Neural progenitor cell (in vitro differentiated cells): ENCODE results near the gene NAA25. TPM values are rescaled to one million over a fixed set of nuclear protein-coding genes. Genes with fewer than 3 reads are reported as not detected.

ENCODE experiments used
- DNase-seq: peaks from one replicate; pipeline ENCODE4 v3.0.0-alpha.2; 2016; ENCODE audit warnings: low spot score
- H2AFZ ChIP-seq: fragments of 200-600 bp; sonication (generic); replicated peaks from 2 replicates; pipeline ENCODE4 v1.6.1; 2016; ENCODE audit warnings: antibody characterized with exemption
- H3F3A ChIP-seq: fragments of 200-600 bp; sonication (generic); 2 replicates; pipeline ENCODE4 v1.6.1; 2016; ENCODE audit warnings: antibody characterized with exemption, low read depth
- H3K27ac ChIP-seq: fragments of 200-600 bp; sonication (generic); 2 replicates; pipeline ENCODE4 v1.5.1; 2016; ENCODE audit warnings: mild to moderate bottlenecking
- H3K27me3 ChIP-seq: fragments of 200-600 bp; sonication (generic); 2 replicates; pipeline ENCODE4 v1.6.1; 2016; ENCODE audit warnings: mild to moderate bottlenecking, moderate library complexity
- H3K36me3 ChIP-seq: fragments of 200-600 bp; sonication (generic); 2 replicates; pipeline ENCODE4 v1.5.1; 2016
- H3K4me1 ChIP-seq: fragments of 200-600 bp; sonication (generic); 2 replicates; pipeline ENCODE4 v1.6.1; 2016; ENCODE audit warnings: mixed run types
- H3K4me2 ChIP-seq: fragments of 200-600 bp; sonication (generic); 2 replicates; pipeline ENCODE4 v1.6.1; 2016
- H3K4me3 ChIP-seq: fragments of 200-600 bp; sonication (generic); 2 replicates; pipeline ENCODE4 v1.5.1; 2016
- H3K79me2 ChIP-seq: fragments of 200-600 bp; sonication (generic); 2 replicates; pipeline ENCODE4 v1.6.1; 2016; ENCODE audit warnings: low read depth
- H3K9ac ChIP-seq: fragments of 200-600 bp; sonication (generic); 2 replicates; pipeline ENCODE4 v1.6.1; 2016
- H3K9me3 ChIP-seq: fragments of 200-600 bp; sonication (generic); 2 replicates; pipeline ENCODE4 v1.5.1; 2016; ENCODE audit warnings: low read depth
- H4K20me1 ChIP-seq: fragments of 200-600 bp; sonication (generic); 2 replicates; pipeline ENCODE4 v1.6.1; 2016; ENCODE audit warnings: low read depth
- H3K27ac Mint-ChIP-seq: 3 replicates; pipeline ENCODE4 v1.8.0; 2021; ENCODE audit warnings: mixed read lengths
- H3K27me3 Mint-ChIP-seq: 2 replicates; pipeline ENCODE4 v1.8.0; 2022; ENCODE audit warnings: low read depth, mild to moderate bottlenecking, inconsistent platforms, moderate library complexity, mixed read lengths; ENCODE audit not compliant: insufficient read depth
- H3K36me3 Mint-ChIP-seq: 3 replicates; pipeline ENCODE4 v1.8.0; 2021; ENCODE audit warnings: mixed read lengths
- H3K4me1 Mint-ChIP-seq: 3 replicates; pipeline ENCODE4 v1.8.0; 2021; ENCODE audit warnings: mixed read lengths
- H3K4me3 Mint-ChIP-seq: 3 replicates; pipeline ENCODE4 v1.8.0; 2021; ENCODE audit warnings: mild to moderate bottlenecking, moderate library complexity, mixed read lengths
- H3K9me3 Mint-ChIP-seq: 3 replicates; pipeline ENCODE4 v1.8.0; 2020; ENCODE audit warnings: mixed read lengths
- EZH2 ChIP-seq: fragments of 200-600 bp; sonication (generic); IDR thresholded peaks from 2 replicates; pipeline ENCODE4 v1.6.1; 2017; ENCODE audit warnings: antibody characterized with exemption, mild to moderate bottlenecking, moderate library complexity
- EZH2phosphoT487 ChIP-seq: fragments of 200-600 bp; sonication (generic); IDR thresholded peaks from 2 replicates; pipeline ENCODE4 v1.6.1; 2017; ENCODE audit warnings: antibody characterized with exemption
- total RNA-seq: library from RNA; depleted of rRNA; stranded (reverse); fragments of >200 nt; gene quantifications from 2 replicates; pipeline ENCODE4 v1.2.3, GENCODE V29; 2015; ENCODE audit warnings: low replicate concordance
- TF ChIP-seq, protein P1 (sequence below): fragments of 200-600 bp; sonication (generic); IDR thresholded peaks from 2 replicates; pipeline ENCODE4 v1.5.1; 2017; ENCODE audit warnings: antibody characterized with exemption, mild to moderate bottlenecking

The NAA25 gene
- total RNA-seq, 1 donor from 2014 or later, result 40.7 TPM

DNA sequence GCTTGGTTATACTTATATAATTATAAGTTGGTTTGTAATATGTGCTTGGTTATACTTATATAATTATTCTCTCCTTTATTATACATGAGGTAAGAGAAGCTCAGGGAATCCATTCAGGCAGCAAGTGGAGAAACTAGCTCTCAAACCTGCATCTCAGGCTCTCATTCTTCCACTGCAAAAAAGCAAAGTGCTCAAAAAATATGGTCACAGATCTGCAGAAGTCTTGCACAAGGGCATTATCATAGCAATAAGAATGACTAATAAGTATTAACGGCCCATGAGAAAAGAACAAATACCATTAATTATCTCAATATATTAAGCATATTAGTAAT lies 16.3 kb upstream of the NAA25 start:
- H3K27ac ChIP-seq, result no peak overlapping the region
- no peaks in the 10 kb centered on the region for H3K36me3 ChIP-seq
- H2AFZ ChIP-seq, result no peak overlapping the region
- no peaks in the 10 kb centered on the region for H3K36me3 Mint-ChIP-seq
- H3K27me3 ChIP-seq, result no peaks in the 10 kb centered on the region
- peaks cover 10% of the 10 kb centered on the region for H3K27me3 Mint-ChIP-seq
- H3K4me3 ChIP-seq, result no peak overlapping the region
- H3K4me2 ChIP-seq, result peak overlapping the region; percentile 57
- H3K9ac ChIP-seq, result no peak overlapping the region
- peaks cover 30% of the 10 kb centered on the region for H3K79me2 ChIP-seq
- H3K4me1 ChIP-seq, result peaks cover 6% of the 10 kb centered on the region
- no peaks in the 10 kb centered on the region for H3K9me3 Mint-ChIP-seq
- H3K9me3 ChIP-seq, result no peaks in the 10 kb centered on the region
- peaks cover 19% of the 10 kb centered on the region for H3F3A ChIP-seq
- H4K20me1 ChIP-seq, result peaks cover 18% of the 10 kb centered on the region
- DNase-seq, result no peak
- peak overlapping the region; percentile 80 for H3K4me3 Mint-ChIP-seq
- H3K27ac Mint-ChIP-seq, result no peak overlapping the region
- TF ChIP-seq, protein P1, sequence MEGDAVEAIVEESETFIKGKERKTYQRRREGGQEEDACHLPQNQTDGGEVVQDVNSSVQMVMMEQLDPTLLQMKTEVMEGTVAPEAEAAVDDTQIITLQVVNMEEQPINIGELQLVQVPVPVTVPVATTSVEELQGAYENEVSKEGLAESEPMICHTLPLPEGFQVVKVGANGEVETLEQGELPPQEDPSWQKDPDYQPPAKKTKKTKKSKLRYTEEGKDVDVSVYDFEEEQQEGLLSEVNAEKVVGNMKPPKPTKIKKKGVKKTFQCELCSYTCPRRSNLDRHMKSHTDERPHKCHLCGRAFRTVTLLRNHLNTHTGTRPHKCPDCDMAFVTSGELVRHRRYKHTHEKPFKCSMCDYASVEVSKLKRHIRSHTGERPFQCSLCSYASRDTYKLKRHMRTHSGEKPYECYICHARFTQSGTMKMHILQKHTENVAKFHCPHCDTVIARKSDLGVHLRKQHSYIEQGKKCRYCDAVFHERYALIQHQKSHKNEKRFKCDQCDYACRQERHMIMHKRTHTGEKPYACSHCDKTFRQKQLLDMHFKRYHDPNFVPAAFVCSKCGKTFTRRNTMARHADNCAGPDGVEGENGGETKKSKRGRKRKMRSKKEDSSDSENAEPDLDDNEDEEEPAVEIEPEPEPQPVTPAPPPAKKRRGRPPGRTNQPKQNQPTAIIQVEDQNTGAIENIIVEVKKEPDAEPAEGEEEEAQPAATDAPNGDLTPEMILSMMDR, result no peak
- TF ChIP-seq EZH2 (no peak), EZH2phosphoT487 (no peak)
- H3K4me1 Mint-ChIP-seq, result peaks cover 29% of the 10 kb centered on the region

DNA sequence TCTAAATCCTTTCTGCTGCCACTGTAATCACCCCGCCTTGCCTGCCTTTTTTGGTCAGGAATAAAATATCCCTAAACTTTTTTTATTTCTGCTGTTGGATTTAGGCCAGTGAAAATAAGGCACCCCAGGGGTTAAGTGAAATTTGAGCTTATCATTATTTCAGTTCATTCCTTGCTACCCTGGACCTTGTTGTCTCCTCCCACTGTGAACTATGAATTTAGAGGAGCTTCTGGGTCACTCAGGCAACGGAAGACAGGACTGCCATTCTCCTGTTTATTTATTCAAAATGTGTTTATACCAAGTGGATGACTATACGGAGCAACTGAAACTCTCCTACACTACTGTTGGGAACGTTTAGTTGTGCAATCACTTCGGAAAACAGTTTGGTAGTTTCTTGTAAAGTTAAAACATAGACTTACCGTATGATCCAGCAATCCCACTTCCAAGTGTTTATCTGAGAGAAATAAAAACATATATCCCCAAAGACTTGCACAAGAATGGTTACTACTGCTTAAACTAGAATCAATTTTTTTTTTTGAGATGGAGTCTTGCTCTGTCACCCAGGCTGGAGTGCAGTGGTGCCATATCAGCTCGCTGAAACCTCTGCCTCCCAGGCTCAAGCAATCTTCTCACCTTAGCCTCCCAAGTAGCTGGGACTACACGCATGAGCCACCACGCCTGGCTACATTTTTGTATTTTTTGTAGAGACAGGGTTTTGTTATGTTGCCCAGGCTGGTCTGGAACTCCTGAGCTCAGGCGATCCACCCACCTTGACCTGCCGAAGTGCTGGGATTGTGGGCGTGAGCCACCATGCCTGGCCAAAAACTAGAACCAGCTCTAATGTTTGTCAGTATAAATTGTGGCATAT lies 14.5 kb upstream of the NAA25 start:
- Histone ChIP-seq H3K4me2 (no peak overlapping the region), H3K4me3 (no peak overlapping the region), H3K9ac (no peak overlapping the region), H3K27ac (no peak overlapping the region), H2AFZ (peak overlapping the region; percentile 58), H3F3A (peaks cover 19% of the 10 kb centered on the region), H3K4me1 (peaks cover 6% of the 10 kb centered on the region), H3K9me3 (no peaks in the 10 kb centered on the region), H3K79me2 (peaks cover 23% of the 10 kb centered on the region), H3K36me3 (no peaks in the 10 kb centered on the region), H4K20me1 (peaks cover 18% of the 10 kb centered on the region), H3K27me3 (no peaks in the 10 kb centered on the region)
- TF ChIP-seq, protein P1, result no peak
- TF ChIP-seq EZH2 (no peak), EZH2phosphoT487 (no peak)
- Mint-ChIP-seq H3K27me3 (peaks cover 8% of the 10 kb centered on the region), H3K9me3 (no peaks in the 10 kb centered on the region), H3K4me1 (peaks cover 27% of the 10 kb centered on the region), H3K27ac (no peak overlapping the region), H3K36me3 (no peaks in the 10 kb centered on the region), H3K4me3 (peak overlapping the region; percentile 13)
- no peak for DNase-seq

DNA sequence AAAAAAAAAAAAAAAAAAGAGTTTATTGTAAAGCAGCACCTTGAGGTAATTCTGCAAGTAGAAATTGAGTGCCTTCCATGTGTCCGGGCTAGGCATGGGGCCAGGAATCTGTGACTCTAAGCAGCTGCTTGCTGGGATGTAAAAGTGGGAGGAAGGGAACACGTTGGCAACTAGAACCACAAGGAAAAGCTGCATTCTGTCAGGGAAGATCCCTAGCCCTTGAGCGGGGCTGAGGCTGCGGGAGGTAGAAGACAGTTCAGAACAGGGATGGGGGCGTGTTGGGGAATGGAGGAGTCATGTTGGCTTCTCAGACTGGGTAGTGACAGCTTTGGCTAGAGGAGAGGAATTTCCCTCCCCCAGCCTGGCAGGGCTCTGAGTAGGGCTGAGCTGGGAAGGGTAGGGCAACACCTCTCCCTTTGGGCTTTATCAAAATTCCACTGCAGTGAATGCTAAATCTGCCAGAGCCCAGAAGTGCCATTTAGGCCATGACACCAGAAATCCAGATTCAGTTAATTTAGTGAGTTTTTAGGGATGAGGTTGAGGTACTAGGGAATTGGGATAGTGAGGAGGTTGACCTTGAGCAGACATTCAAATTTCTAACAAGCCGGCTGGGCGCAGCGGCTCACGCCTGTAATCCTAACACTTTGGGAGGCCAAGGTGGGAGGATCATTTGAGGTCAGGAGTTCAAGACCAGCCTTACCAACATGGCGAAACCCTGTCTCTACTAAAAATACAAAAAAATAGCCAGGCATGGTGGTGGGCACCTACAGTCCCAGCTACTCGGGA lies 13.4 kb upstream of the NAA25 start:
- Mint-ChIP-seq H3K9me3 (no peaks in the 10 kb centered on the region), H3K27me3 (peaks cover 6% of the 10 kb centered on the region), H3K4me3 (no peak overlapping the region), H3K27ac (peak overlapping the region; percentile 72), H3K36me3 (no peaks in the 10 kb centered on the region), H3K4me1 (peaks cover 29% of the 10 kb centered on the region)
- Histone ChIP-seq H3K4me2 (no peak overlapping the region), H2AFZ (no peak overlapping the region), H3K27me3 (no peaks in the 10 kb centered on the region), H4K20me1 (peaks cover 13% of the 10 kb centered on the region), H3K9ac (no peak overlapping the region), H3K79me2 (peaks cover 12% of the 10 kb centered on the region), H3F3A (peaks cover 23% of the 10 kb centered on the region), H3K4me1 (peaks cover 9% of the 10 kb centered on the region), H3K36me3 (no peaks in the 10 kb centered on the region), H3K27ac (no peak overlapping the region), H3K9me3 (no peaks in the 10 kb centered on the region), H3K4me3 (no peak overlapping the region)
- DNase-seq, result no peak
- TF ChIP-seq, protein P1, result no peak
